Measurements from ENCODE around the gene SORBS1. TPM values are rescaled to one million over a fixed set of nuclear protein-coding genes. Genes with fewer than 3 reads are reported as not detected.

SORBS1 gene
- total and polyA plus RNA-seq, 4 donors = 13.1 to 68.9 (median 44.0) TPM

- H3K9me3 ChIP-seq (ENCODE audit: control insufficient read depth in 4 of 4, insufficient read depth in 3 of 4, low read length in 3 of 4) = peaks cover 0 to 2% (median 0%) of the 10 kb centered on the region in 4 donors
- DNase-seq (peak; percentile 35 to 80 (median 74)), ATAC-seq (ENCODE audit: insufficient read depth, low FRiP score) (no peak)
- TF ChIP-seq CTCF (IDR thresholded peaks at IDR 0.05; ENCODE audit: control extremely low read depth, extremely low read depth) = no peak
- peaks cover 2 to 26% (median 9%) of the 10 kb centered on the region in 5 donors for H3K4me1 ChIP-seq (ENCODE audit: control insufficient read depth in 5 of 5, insufficient read depth in 5 of 5, low read length in 5 of 5)
- H3K27me3 ChIP-seq (ENCODE audit: control insufficient read depth in 3 of 3, insufficient read depth in 3 of 3, low read length in 2 of 3) = no peaks in the 10 kb centered on the region
- no peak overlapping the region for H3K4me3 ChIP-seq
- no peaks in the 10 kb centered on the region for H3K36me3 ChIP-seq (ENCODE audit: control insufficient read depth in 4 of 4, insufficient read depth in 4 of 4, low read length in 4 of 4)
- no peak overlapping the region for H3K27ac ChIP-seq (ENCODE audit: low read depth in 1 of 2, low read length in 1 of 2)
- 79 to 83% methylated on average over 7 of the region's 7 CpGs for WGBS, 2 donors
- peak overlapping the region in 1 of 2 donors; percentile 46 for H3K9ac ChIP-seq (ENCODE audit: insufficient read depth in 1 of 2, low read length in 2 of 2)
These were observed 11.1 kb upstream of the SORBS1 start for GRCh38 chr10:95572131-95572820.

- no peak overlapping the region for H3K27ac ChIP-seq (ENCODE audit: low read depth in 1 of 2, low read length in 1 of 2)
- ATAC-seq (ENCODE audit: insufficient read depth, low FRiP score) (no peak), DNase-seq (no peak)
- TF ChIP-seq CTCF (IDR thresholded peaks at IDR 0.05; ENCODE audit: control extremely low read depth, extremely low read depth) = no peak
- H3K4me3 ChIP-seq = no peak overlapping the region
- no peaks in the 10 kb centered on the region for H3K36me3 ChIP-seq (ENCODE audit: control insufficient read depth in 4 of 4, insufficient read depth in 4 of 4, low read length in 4 of 4)
- 93 to 96% methylated on average over 4 of the region's 4 CpGs for WGBS, 2 donors
- H3K9ac ChIP-seq (ENCODE audit: insufficient read depth in 1 of 2, low read length in 2 of 2) = no peak overlapping the region
- H3K4me1 ChIP-seq (ENCODE audit: control insufficient read depth in 5 of 5, insufficient read depth in 5 of 5, low read length in 5 of 5) = peaks cover 2 to 26% (median 9%) of the 10 kb centered on the region in 5 donors
- peaks cover 0 to 2% (median 0%) of the 10 kb centered on the region in 4 donors for H3K9me3 ChIP-seq (ENCODE audit: control insufficient read depth in 4 of 4, insufficient read depth in 3 of 4, low read length in 3 of 4)
- no peaks in the 10 kb centered on the region for H3K27me3 ChIP-seq (ENCODE audit: control insufficient read depth in 3 of 3, insufficient read depth in 3 of 3, low read length in 2 of 3)
These were observed 10.2 kb upstream of the SORBS1 start for GRCh38 chr10:95571390-95571789.

- Histone ChIP-seq H3K4me3 (no peak overlapping the region), H3K36me3 (ENCODE audit: control insufficient read depth in 4 of 4, insufficient read depth in 4 of 4, low read length in 4 of 4) (no peaks in the 10 kb centered on the region), H3K9ac (ENCODE audit: insufficient read depth in 1 of 2, low read length in 2 of 2) (no peak overlapping the region), H3K4me1 (ENCODE audit: control insufficient read depth in 5 of 5, insufficient read depth in 5 of 5, low read length in 5 of 5) (peaks cover 2 to 44% (median 16%) of the 10 kb centered on the region in 5 donors), H3K27ac (ENCODE audit: low read depth in 1 of 2, low read length in 1 of 2) (no peak overlapping the region), H3K9me3 (ENCODE audit: control insufficient read depth in 4 of 4, insufficient read depth in 3 of 4, low read length in 3 of 4) (no peaks in the 10 kb centered on the region), H3K27me3 (ENCODE audit: control insufficient read depth in 3 of 3, insufficient read depth in 3 of 3, low read length in 2 of 3) (no peaks in the 10 kb centered on the region)
- DNase-seq = no peak
- TF ChIP-seq CTCF (IDR thresholded peaks at IDR 0.05; ENCODE audit: control extremely low read depth, extremely low read depth) = no peak
- no peak for ATAC-seq (ENCODE audit: insufficient read depth, low FRiP score)
These were observed 8.2 kb upstream of the SORBS1 start for GRCh38 chr10:95569368-95569767.

All from lung (tissue), 12 donors.